C4-2B (cell line): ENCODE results near the gene CNTN4.

Experiments
- CTCF ChIP-seq: fragments of 450-650 bp; conservative IDR thresholded peaks from 2 replicates; pipeline ENCODE4 v1.5.1; 2017; ENCODE audit warnings: mild to moderate bottlenecking
- ZFX ChIP-seq: fragments of 450-650 bp; IDR thresholded peaks from 2 replicates; pipeline ENCODE4 v1.6.1; 2017

- TF ChIP-seq CTCF (no peak), ZFX (no peak)
These were observed 762.0 kb downstream of the CNTN4 start for GRCh38 chr3:2860626-2861025.
